ENCODE results near the gene SP110.
"Not testable (repeated sequence)": the region's sequence is repeated elsewhere in the genome, so short reads cannot be mapped to it uniquely, and the experiment has no call there.

Gene SP110

GRCh38 chr2:230124757-230125431, 94.9 kb downstream of the SP110 start:
- TF ChIP-seq, protein P1, sequence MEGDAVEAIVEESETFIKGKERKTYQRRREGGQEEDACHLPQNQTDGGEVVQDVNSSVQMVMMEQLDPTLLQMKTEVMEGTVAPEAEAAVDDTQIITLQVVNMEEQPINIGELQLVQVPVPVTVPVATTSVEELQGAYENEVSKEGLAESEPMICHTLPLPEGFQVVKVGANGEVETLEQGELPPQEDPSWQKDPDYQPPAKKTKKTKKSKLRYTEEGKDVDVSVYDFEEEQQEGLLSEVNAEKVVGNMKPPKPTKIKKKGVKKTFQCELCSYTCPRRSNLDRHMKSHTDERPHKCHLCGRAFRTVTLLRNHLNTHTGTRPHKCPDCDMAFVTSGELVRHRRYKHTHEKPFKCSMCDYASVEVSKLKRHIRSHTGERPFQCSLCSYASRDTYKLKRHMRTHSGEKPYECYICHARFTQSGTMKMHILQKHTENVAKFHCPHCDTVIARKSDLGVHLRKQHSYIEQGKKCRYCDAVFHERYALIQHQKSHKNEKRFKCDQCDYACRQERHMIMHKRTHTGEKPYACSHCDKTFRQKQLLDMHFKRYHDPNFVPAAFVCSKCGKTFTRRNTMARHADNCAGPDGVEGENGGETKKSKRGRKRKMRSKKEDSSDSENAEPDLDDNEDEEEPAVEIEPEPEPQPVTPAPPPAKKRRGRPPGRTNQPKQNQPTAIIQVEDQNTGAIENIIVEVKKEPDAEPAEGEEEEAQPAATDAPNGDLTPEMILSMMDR (IDR thresholded peaks at IDR 0.05; ENCODE audit: low read depth, low read length): no peak
- no peak for DNase-seq (ENCODE audit: extremely low read depth, low read depth)

GRCh38 chr2:230124235-230124634, 95.5 kb downstream of the SP110 start:
- TF ChIP-seq, protein P1 (IDR thresholded peaks at IDR 0.05; ENCODE audit: low read depth, low read length): no peak
- DNase-seq (ENCODE audit: extremely low read depth, low read depth): no peak

DNA sequence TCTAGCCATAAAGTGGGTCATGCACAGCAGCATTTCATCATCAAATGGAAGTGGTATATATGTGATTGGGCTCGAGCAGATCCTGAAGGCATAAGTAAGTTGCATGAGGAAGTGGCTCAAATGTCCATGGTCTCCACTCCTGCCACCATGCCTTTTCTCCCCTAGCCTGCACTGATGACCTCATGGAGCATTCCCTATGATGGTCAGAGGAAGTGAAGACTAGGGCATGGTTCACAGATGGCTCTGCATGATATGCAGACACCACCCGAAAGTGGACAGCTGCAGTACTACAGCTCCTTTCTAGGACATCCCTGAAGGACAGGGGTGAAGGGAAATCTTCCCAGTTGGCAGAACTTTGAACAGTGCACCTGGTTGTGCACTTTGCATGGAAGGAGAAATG, 99.4 kb downstream of the SP110 start:
- not testable (repeated sequence) for DNase-seq (ENCODE audit: extremely low read depth, low read depth)

- DNase-seq (ENCODE audit: extremely low read depth, low read depth): not testable (repeated sequence)
Observed at GRCh38 chr2:230119827-230120226, 100.0 kb downstream of the SP110 start.

Measured in AG09319 (cell line).